Inflammatory macrophage treated with lipopolysaccharide for 4 hours (primary cell): Measurements from ENCODE around the gene TRAF7.

Experiments
- DNase-seq: peaks from one replicate; pipeline ENCODE4 v3.0.0-alpha.2; 2020

TRAF7 gene

GRCh38 chr16:2148714-2149629 is 6.6 kb upstream of the TRAF7 start:
- DNase-seq: no peak

GRCh38 chr16:2149630-2150417 is 5.8 kb upstream of the TRAF7 start:
- no peak for DNase-seq

GRCh38 chr16:2150418-2151187 is 5.0 kb upstream of the TRAF7 start:
- DNase-seq: no peak

- no peak for DNase-seq
These were observed 4.1 kb upstream of the TRAF7 start for GRCh38 chr16:2151188-2152091.

GRCh38 chr16:2152695-2153506 is 2.7 kb upstream of the TRAF7 start:
- DNase-seq: no peak

- DNase-seq: peak; percentile 16
These were observed 970 bp upstream of the TRAF7 start for GRCh38 chr16:2154533-2155090.

GRCh38 chr16:2155977-2156848 is 631 bp downstream of the TRAF7 start:
- peak; percentile 23 for DNase-seq

GRCh38 chr16:2156849-2157224 is 1.3 kb downstream of the TRAF7 start:
- no peak for DNase-seq

- no peak for DNase-seq
These were observed 2.1 kb downstream of the TRAF7 start for GRCh38 chr16:2157480-2158261.

- no peak for DNase-seq
These were observed 2.7 kb downstream of the TRAF7 start for GRCh38 chr16:2158262-2158638.

GRCh38 chr16:2159175-2159838 is 3.7 kb downstream of the TRAF7 start:
- no peak for DNase-seq

- no peak for DNase-seq
These were observed 5.5 kb downstream of the TRAF7 start for GRCh38 chr16:2160915-2161551.

GRCh38 chr16:2161911-2162310 is 6.3 kb downstream of the TRAF7 start:
- no peak for DNase-seq

GRCh38 chr16:2162676-2163118 is 7.1 kb downstream of the TRAF7 start:
- DNase-seq: no peak

GRCh38 chr16:2163211-2163881 is 7.8 kb downstream of the TRAF7 start:
- no peak for DNase-seq

GRCh38 chr16:2165861-2166260 is 10.3 kb downstream of the TRAF7 start:
- DNase-seq: no peak
